Fibroblast of the aortic adventitia (primary cell): Measurements from ENCODE around the gene MALSU1. TPM values are rescaled to one million over a fixed set of nuclear protein-coding genes. Genes with fewer than 3 reads are reported as not detected.
A peak's percentile ranks its signal among the peaks of the same experiment; 100 is the strongest.

ENCODE experiments used
- DNase-seq: peaks from one replicate; pipeline ENCODE4 v3.0.0-alpha.2; 2010; ENCODE audit warnings: low read depth
- H3K4me3 ChIP-seq: 2 replicates; pipeline ENCODE4 v1.5.1; 2011; ENCODE audit warnings: low read depth, mild to moderate bottlenecking, control low read depth, low read length, moderate library complexity
- CTCF ChIP-seq: IDR thresholded peaks from 2 replicates; pipeline ENCODE4 v1.5.1; 2011; ENCODE audit warnings: mild to moderate bottlenecking, low read length, control low read depth, inconsistent platforms; ENCODE audit not compliant: insufficient read depth
- total RNA-seq: library from RNA; depleted of rRNA; stranded (reverse); fragments of >200 nt; gene quantifications from 2 replicates; pipeline ENCODE4 v1.2.3, GENCODE V29; 2012; ENCODE audit warnings: low replicate concordance

The MALSU1 gene
- total RNA-seq, 1 donor: 55.2 TPM

GRCh38 chr7:23264916-23265458, 34.2 kb upstream of the MALSU1 start:
- TF ChIP-seq CTCF: no peak
- H3K4me3 ChIP-seq: no peak overlapping the region
- no peak for DNase-seq

DNA sequence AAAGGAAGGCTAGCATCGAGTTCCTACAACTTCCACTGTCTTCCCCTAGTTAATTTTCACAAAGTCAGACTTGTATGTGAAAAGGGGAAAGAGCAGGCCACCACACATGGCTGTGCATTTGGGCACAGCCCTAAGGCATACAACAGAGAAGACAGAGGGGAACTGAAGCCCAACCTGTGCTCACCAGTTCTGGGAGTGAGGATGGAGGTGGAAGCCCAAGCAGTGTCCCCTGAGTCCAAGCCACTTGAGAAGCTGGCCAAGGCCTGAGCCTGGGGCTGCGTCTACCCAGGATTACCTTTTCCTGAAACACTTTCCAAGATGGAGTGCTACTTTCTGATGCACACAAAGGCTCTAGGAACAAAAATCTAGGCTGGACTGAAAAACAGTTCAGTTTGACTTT, 32.2 kb upstream of the MALSU1 start:
- H3K4me3 ChIP-seq: no peak overlapping the region
- no peak for TF ChIP-seq CTCF
- no peak for DNase-seq

DNA sequence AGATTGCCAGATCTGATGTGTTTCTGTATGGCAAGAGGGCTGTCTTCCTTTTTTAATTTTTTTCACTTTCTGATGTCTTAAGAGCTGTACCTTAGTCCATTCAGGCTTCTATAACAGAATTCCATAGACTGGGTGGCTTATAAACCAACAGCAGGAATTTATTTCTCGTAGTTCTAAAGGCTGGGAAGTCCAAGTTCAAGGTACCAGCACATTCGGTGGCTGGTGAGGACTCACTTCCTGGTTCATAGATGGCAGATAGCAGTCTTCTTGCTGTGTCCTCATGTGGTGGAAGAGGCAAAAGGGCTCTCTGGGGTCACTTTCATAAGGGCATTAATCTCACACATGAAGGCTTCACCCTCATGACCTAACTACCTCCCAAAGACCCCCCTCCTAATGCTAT, 31.8 kb upstream of the MALSU1 start:
- no peak for TF ChIP-seq CTCF
- DNase-seq: no peak
- H3K4me3 ChIP-seq: no peak overlapping the region

DNA sequence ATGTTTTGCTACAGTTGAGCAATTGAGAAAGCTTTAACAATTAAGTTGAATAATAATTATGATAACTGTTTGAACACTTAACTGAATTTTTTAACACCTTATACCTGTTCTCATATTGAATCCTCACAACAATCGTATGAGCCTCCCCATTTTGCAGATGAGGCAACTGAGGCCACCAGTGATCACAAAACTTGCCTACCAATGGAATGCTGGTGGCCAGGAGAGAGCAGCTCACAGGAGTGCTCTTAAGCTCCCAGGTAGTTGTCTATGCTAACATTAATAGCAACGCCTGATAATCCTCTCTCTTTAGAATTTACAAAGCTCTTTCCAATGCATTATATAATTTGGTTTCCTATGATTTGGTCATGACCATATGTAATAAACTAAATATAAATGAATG, 31.0 kb upstream of the MALSU1 start:
- no peak for DNase-seq
- no peak for TF ChIP-seq CTCF
- H3K4me3 ChIP-seq: no peak overlapping the region

DNA sequence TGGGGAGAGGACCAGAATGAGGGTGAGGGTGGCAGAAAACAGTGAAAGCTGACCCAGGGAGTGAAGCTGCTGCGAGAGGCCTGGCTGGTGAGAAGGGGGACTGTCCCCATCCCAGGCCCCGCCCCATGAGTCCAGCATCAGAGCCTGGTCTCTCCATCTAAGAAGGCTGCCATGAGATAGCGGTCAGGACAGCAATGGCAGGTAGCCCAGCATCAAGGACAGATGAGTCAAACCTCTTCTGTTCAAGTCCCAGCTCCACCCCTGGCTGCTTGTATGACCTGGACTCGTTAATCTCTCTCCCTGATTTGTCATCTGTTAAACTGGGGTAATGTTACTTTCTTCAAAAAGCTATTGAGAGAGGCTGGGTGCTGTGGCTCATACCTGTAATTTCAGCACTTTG, 30.4 kb upstream of the MALSU1 start:
- TF ChIP-seq CTCF: no peak
- no peak overlapping the region for H3K4me3 ChIP-seq
- no peak for DNase-seq

DNA sequence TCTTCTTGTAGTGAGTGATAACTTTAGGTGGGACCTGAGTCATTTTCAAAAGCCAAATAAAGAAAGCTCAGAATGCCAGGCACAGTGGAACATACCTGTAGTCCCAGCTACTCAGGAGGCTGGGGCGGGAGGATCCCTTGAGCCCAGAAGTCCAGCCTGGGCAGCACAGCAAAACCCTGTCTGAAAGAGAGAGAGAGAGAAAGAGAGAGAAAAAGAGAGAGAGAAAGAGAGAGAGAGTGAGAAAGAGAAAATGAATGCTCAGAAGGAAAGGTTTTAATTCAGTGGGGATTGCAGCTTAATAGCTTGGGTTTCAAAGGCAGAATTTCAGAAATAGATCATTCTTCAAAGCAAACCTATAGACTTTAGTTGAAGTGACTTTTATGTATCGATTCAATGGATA, 26.9 kb upstream of the MALSU1 start:
- no peak for DNase-seq
- no peak overlapping the region for H3K4me3 ChIP-seq
- TF ChIP-seq CTCF: no peak

DNA sequence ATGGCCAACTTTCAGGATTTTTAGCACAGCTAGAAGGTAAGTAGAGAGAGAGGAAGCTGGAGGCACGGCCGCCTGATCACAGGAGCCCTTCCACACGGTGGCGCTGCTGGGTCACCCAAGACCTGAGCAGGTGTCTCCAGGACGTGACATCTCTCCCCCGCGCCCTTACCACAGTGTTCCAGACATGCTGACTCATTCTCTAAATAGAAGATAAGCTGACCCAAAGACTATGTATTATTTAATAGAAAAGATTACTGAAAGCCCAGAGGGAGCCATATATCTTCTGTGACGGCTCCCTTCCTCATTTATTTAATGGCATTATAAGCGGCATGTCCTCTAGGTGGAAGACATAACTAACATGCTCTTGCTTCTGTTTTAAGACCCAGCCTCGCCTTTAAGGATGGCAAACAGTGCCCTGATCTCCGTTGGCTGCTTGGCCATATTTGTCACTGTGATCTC, 26.0 kb upstream of the MALSU1 start:
- DNase-seq: peak; percentile 92
- H3K4me3 ChIP-seq: no peak overlapping the region
- peak; percentile 84 for TF ChIP-seq CTCF
